ENCODE results near the gene FRMD1. TPM values are rescaled to one million over a fixed set of nuclear protein-coding genes. Genes with fewer than 3 reads are reported as not detected.

FRMD1 gene
- total RNA-seq, 1 experiment from 2014 or later: not detected

- no TSS peak for BruUV-seq (replicated peaks)
- no peaks in the 10 kb centered on the region for H3K36me3 Mint-ChIP-seq (ENCODE audit: insufficient read depth, unreplicated experiment)
- CTCF ChIA-PET: no interaction called here
- intact Hi-C loops (cut with micrococcal nuclease): no loop called here
- no peak overlapping the region for H3K4me3 Mint-ChIP-seq (ENCODE audit: unreplicated experiment)
- POLR2A ChIA-PET: no interaction called here
- no peak for DNase-seq (ENCODE audit: unreplicated experiment)
- H3K9me3 Mint-ChIP-seq (ENCODE audit: unreplicated experiment): peaks cover 7% of the 10 kb centered on the region
- H3K4me1 Mint-ChIP-seq (ENCODE audit: insufficient read depth, unreplicated experiment): no peaks in the 10 kb centered on the region
- no peak overlapping the region for H3K27ac Mint-ChIP-seq (ENCODE audit: low read depth, unreplicated experiment)
- no peak for TF ChIP-seq CTCF (IDR thresholded peaks at IDR 0.05; ENCODE audit: unreplicated experiment)
- no peaks in the 10 kb centered on the region for H3K27me3 Mint-ChIP-seq (ENCODE audit: insufficient read depth, unreplicated experiment)
Observed at GRCh38 chr6:168119539-168119938, 40.5 kb upstream of the FRMD1 start.

GRCh38 chr6:168118935-168119334 lies 39.9 kb upstream of the FRMD1 start:
- no peak for TF ChIP-seq CTCF (IDR thresholded peaks at IDR 0.05; ENCODE audit: unreplicated experiment)
- no peak for DNase-seq (ENCODE audit: unreplicated experiment)
- no peak overlapping the region for H3K4me3 Mint-ChIP-seq (ENCODE audit: unreplicated experiment)
- ChIA-PET CTCF (interaction anchor here (1.1 to 1.2 kb wide), 3 partner anchors 8 to 222 kb away, joined by 3 to 6 read pairs (median 4); no protein-coding TSS in a partner anchor), POLR2A (no interaction called here)
- no peaks in the 10 kb centered on the region for H3K36me3 Mint-ChIP-seq (ENCODE audit: insufficient read depth, unreplicated experiment)
- H3K9me3 Mint-ChIP-seq (ENCODE audit: unreplicated experiment): peaks cover 7% of the 10 kb centered on the region
- intact Hi-C loops (cut with micrococcal nuclease): loop anchor here (1.0 kb wide), 1 partner anchor 211 kb away; no protein-coding TSS in a partner anchor
- no TSS peak for BruUV-seq (replicated peaks)
- no peak overlapping the region for H3K27ac Mint-ChIP-seq (ENCODE audit: low read depth, unreplicated experiment)
- no peaks in the 10 kb centered on the region for H3K27me3 Mint-ChIP-seq (ENCODE audit: insufficient read depth, unreplicated experiment)
- no peaks in the 10 kb centered on the region for H3K4me1 Mint-ChIP-seq (ENCODE audit: insufficient read depth, unreplicated experiment)

- BruUV-seq (replicated peaks): no TSS peak
- intact Hi-C loops (cut with micrococcal nuclease): loop anchor here (1.0 kb wide), 1 partner anchor 210 kb away; no protein-coding TSS in a partner anchor
- no peaks in the 10 kb centered on the region for H3K36me3 Mint-ChIP-seq (ENCODE audit: insufficient read depth, unreplicated experiment)
- CTCF ChIA-PET: interaction anchor here (0.7 to 1.5 kb wide), 9 partner anchors 9 to 648 kb away, joined by 3 to 8 read pairs (median 4); no protein-coding TSS in a partner anchor
- no peaks in the 10 kb centered on the region for H3K4me1 Mint-ChIP-seq (ENCODE audit: insufficient read depth, unreplicated experiment)
- H3K27ac Mint-ChIP-seq (ENCODE audit: low read depth, unreplicated experiment): no peak overlapping the region
- TF ChIP-seq CTCF (IDR thresholded peaks at IDR 0.05; ENCODE audit: unreplicated experiment): no peak
- POLR2A ChIA-PET: no interaction called here
- H3K27me3 Mint-ChIP-seq (ENCODE audit: insufficient read depth, unreplicated experiment): no peaks in the 10 kb centered on the region
- H3K4me3 Mint-ChIP-seq (ENCODE audit: unreplicated experiment): no peak overlapping the region
- peaks cover 7% of the 10 kb centered on the region for H3K9me3 Mint-ChIP-seq (ENCODE audit: unreplicated experiment)
- no peak for DNase-seq (ENCODE audit: unreplicated experiment)
Observed at GRCh38 chr6:168117942-168118341, 38.9 kb upstream of the FRMD1 start.

GRCh38 chr6:168116975-168117899 lies 38.2 kb upstream of the FRMD1 start:
- peaks cover 7% of the 10 kb centered on the region for H3K9me3 Mint-ChIP-seq (ENCODE audit: unreplicated experiment)
- BruUV-seq (replicated peaks): no TSS peak
- H3K27me3 Mint-ChIP-seq (ENCODE audit: insufficient read depth, unreplicated experiment): no peaks in the 10 kb centered on the region
- H3K36me3 Mint-ChIP-seq (ENCODE audit: insufficient read depth, unreplicated experiment): no peaks in the 10 kb centered on the region
- no peak overlapping the region for H3K4me3 Mint-ChIP-seq (ENCODE audit: unreplicated experiment)
- ChIA-PET POLR2A (no interaction called here), CTCF (interaction anchor here (0.6 to 1.5 kb wide), 7 partner anchors 74 to 975 kb away, joined by 3 to 8 read pairs (median 3); no protein-coding TSS in a partner anchor)
- no peaks in the 10 kb centered on the region for H3K4me1 Mint-ChIP-seq (ENCODE audit: insufficient read depth, unreplicated experiment)
- no peak for TF ChIP-seq CTCF (IDR thresholded peaks at IDR 0.05; ENCODE audit: unreplicated experiment)
- no peak for DNase-seq (ENCODE audit: unreplicated experiment)
- H3K27ac Mint-ChIP-seq (ENCODE audit: low read depth, unreplicated experiment): no peak overlapping the region
- intact Hi-C loops (cut with micrococcal nuclease): no loop called here

Measured in MCF 10A (cell line).